GM19455 (cell line): Measurements from ENCODE around the gene TMEM184C.

ENCODE experiments used
- ATAC-seq: cut with Tn5 transposase; IDR thresholded peaks from one replicate; pipeline ENCODE4 v1.9.1; 2021; ENCODE audit not compliant: unreplicated experiment

Gene TMEM184C

DNA sequence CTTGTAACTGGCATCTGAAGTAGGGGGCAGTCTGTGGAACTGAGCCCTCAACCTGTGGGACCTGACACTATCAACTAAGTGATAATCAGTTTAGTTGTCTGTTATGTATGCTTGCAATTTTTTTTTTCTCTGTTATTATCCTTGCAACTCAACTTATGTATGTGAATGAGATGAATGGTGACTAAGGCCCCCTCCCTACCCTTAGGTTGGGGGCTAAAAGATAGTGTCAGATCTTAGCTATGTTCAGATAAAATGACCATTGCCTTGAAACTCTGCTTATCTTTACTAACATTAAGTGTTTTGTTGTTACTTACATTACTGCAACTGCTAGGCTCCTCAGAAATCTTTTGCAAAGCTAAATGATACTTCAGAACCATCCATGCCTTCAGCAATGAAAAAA, 31.5 kb downstream of the TMEM184C start:
- ATAC-seq = no peak

DNA sequence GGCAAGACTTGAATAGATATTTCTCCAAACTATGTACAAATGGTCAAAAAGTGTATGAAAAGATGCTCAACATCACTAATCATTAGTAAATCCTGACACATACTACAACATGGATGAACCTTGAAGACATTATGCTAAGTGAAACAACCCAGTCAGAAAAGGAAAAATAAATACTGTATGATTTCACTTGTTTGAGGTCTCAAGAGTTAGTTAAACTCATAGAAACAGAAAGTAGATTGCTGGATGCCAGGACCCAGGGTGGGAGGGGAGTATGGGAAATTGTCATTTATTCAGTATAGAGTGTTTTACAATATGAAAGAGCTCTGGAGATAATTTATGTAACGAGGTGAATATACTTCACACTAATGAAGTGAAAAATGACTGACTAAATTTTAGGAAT, 34.4 kb downstream of the TMEM184C start:
- ATAC-seq = no peak

DNA sequence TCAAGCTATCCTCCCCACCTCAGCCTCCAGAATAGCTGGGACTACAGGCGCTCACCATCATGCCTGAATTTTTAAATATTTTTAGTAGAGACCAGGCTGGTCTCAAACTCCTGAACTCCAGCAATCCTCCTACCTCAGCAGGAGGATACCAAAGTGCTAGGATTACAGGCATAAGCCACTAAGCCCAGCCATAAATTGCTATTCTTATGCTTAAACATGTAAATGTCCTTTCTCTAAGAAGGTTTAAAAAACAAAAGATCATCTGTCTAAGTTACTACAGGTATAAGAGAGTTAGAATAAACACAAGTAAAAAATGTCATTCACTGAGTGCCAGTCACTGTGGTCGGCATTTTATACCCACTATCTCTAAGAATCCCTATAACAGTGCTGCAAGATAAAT, 38.4 kb downstream of the TMEM184C start:
- ATAC-seq = no peak

DNA sequence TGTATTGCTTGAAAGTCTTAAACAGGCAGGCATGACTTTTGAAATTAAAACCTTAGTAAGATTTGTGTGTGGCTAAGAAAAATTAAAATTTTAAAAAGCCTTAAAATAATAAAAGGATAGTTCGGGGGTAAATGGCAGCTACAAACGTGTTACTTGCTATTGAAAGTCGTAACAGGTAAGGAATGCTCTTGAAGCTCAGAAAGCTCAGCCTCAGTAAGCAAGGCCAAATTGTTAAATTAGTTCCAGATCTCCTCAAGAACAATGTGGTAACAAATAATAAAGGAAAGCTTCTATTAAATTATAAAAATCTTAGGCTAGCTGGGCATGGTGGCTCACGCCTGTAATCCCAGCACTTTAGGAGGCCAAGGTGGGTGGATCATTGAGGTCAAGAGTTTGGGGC, 41.3 kb downstream of the TMEM184C start:
- no peak for ATAC-seq

DNA sequence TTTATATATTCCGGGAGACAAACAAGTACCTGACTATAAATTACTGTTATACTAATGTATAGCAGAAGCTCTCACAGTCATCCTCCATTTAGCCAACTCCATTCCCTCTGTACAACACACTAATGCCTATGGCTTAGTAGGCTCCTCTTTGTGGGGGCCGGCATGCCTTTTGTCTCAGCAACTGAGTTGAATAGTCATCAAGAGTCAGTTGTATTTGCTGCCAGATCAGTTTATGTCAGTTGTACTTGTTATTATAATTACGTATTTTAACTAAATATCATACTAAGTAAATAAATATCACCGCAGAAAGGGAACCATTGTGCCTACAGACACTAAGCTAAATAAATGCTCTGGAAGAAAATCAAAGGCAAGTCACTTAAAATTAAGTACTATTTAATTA, 56.9 kb downstream of the TMEM184C start:
- ATAC-seq = no peak

DNA sequence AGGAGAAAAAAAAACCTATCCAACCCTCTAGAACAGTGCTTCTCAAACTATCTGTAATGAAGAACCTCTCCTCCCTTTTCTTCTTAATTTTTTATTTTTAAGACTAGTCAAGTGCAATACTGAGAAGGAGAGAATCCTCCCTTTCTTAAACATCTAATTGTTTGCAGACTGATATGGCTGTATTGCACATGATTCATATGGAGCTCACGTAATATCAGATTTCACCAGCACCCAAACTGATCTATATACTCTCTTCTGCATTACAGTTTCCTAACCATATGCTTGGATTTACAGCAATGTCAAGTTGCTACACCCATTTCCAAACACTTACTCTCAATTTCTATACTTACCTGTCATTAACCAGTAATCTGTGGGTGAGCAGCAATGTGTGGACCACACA, 57.3 kb downstream of the TMEM184C start:
- ATAC-seq = no peak

DNA sequence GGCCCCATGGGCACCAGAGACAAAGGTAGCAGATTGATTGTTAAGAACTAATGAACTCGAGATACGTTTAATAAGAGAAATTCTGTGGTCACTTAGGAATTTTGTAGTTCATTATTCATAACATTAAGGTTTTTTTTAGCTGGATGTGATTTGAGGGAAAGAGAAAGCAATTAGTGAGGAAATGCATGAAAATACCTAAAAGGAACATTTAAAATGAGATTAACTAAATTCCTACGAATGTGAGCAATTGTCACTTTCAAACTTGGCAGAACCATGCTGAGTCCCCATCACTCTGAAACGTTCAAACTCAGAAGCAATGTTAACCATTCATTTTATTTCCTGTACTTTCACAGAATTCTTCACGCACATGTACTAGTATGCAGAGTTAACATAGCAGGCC, 60.9 kb downstream of the TMEM184C start:
- ATAC-seq = no peak

DNA sequence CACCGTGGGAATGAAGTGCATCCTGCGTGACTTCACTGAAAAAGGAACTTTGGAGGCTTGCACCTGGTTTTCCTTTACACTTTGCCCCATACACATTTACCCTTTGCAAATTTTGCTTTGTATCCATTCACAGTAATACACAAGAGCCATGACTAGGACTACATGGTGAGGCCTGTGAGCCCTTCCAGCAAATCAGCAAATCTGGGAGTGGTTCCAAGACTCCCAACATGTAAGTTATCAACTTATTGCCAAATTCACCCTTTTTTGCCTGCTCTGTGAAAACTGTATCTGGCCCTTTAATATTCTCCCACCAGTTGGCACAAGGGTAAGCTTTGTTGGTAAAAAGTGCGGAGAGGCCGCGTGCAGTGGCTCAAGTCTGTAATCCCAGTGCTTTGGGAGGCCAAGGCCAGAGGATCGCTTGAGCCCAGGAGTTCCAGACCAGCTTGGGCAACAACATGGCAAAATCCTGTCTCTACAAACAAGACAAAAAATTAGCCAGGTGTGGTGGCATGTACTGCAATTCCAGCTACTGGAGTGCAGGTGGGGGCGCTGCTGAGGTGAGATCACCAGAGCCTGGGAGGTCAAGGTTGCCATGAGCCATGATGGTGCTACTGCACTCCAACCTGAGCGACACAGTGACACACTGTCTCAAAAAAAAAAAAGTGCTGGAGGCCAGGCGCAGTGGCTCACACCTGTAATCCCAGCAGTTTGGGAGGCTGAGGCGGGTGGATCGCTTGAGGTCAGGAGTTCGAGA, 61.8 kb downstream of the TMEM184C start:
- no peak for ATAC-seq

DNA sequence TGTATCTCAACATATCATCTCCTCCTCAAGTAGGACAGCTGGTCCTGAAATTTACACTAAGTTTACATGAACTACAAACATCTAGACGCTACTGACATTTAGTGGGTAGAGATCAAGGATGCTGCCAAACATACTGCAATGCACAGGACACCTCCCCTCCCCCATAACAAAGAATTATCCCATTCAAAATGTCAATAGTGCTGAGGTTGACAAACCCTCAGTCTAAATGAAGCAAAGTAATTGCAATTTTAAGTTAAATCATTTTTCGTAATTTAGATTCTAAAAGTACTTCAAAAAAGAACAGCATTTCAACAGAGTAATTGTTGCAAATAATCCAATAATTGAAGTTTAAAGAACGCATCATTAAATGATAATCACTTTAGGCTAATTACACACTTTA, 65.6 kb downstream of the TMEM184C start:
- no peak for ATAC-seq

DNA sequence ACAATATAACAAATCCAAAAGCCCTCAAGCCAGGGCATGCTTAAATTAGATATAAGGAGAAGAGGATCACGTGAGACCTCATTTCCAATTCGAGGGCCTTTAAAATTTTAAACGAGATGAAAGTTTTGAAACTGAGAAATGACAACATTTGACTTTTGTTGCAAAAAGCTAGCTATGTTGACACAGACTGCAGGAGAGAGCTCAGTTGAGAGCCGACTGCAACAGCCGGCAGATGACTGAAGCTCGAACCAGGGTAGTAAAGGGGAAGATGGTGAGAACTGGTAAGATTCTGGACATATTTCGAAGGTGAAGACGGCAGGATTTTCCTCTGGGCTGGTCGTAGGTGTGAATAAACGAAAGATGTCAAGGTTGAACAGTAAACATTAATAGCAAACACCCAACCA, 66.0 kb downstream of the TMEM184C start:
- ATAC-seq = no peak

DNA sequence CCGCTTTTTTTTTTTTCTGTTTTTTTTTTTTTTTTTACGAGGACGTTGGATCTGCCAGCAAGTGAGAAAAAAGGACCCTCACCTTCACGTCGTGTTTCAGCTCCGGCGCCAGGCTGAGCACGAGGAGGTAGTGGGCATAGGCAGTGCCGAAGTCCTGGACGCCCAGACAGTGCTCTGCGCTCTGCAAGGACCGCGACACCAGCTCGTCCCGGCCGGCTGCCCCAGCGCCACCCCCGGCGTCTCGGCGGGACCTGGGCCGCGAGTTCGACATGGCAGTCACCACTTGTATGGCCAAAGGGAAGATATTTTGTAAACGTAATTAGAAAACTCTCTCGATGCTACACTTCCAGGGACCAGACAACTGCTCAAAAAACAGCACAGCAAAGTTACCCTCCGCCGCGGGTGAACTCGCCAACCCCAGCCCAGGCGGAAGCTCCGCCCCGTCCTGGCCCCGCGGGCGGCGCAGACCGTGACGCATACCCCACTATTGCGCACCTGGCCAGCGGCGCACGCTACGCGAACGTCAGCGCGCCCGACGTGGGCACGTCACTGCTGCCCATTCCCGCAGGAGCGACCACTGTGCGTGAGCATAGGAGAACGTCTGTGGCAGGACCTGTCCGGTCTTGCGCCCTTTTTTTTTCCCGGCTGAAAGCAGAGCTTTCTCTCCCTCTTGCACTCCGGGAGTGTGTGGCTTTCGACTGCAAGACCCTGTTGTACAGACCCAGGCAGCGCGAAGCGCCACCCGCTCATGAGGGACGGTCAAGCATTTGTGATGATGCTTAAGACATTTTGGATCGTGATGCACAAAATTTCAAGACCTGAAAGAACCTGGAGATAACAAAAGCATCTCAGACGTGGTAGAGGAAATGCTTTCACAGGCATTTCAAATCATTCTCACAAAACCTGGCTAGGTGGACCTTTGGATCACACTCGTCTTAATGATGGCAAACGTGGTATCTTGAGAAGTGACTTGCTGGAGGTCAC, 66.8 kb downstream of the TMEM184C start, which contains the start of gene PRMT9:
TSS of gene PRMT9 (minus strand) at position 447 of the 984 bp plus-strand sequence. CDS start at position 271, 176 bp downstream.
- peak; percentile 99 for ATAC-seq

DNA sequence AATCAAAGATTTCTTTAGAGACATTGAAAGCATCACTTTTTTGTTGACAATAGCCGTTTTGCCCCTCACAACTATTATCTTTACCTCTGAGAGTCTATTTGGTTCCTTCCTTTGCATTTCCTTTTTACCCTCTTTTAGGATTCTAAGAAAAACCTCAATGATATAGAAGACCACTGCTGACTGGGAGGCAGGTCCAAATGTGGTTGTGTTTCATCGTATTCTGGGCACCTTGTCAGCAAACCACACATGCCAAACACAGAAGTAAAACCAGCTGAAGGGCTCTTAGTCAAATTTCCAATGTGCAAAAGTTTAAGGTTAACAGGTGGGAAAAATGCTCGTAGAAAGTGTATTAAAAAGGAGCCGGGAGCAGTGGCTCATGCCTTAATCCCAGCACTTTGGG, 71.9 kb downstream of the TMEM184C start:
- ATAC-seq = no peak

DNA sequence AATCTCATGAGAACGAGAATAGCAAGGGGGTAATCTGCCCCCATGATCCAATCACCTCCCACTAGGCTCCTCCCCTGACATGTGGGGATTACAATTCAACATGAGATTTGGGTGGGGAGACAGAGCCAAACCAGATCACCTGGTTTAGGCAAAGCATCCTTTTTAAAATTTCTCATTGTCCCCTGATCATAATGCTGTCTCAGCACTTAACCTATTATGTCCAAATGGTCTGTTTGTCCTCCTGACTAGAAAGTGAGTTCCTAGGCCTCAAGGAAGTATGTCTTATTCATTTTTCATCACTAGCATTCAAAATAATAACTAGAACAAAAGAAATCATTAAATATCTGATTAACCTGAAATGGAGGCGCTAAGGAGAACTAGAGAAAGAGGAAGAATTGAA, 74.6 kb downstream of the TMEM184C start:
- ATAC-seq = no peak

DNA sequence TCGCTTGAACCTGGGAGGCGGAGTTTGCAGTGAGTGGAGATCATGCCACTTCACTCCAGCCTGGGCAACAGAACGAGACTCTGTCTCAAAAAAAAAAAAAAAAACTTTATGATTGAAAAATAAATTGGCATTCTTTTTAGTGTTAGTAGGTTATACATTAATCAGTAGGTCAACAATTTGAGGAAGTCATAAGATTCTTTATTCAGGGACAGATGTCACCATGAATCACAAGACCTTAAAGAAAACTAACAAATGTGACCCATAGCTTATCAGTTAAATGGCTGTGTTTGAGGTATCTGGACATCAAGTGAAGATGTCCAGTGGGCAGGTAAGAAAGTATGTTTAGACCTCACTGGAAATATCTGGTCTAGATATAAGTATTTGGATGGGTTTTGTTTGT, 76.0 kb downstream of the TMEM184C start:
- ATAC-seq = no peak

DNA sequence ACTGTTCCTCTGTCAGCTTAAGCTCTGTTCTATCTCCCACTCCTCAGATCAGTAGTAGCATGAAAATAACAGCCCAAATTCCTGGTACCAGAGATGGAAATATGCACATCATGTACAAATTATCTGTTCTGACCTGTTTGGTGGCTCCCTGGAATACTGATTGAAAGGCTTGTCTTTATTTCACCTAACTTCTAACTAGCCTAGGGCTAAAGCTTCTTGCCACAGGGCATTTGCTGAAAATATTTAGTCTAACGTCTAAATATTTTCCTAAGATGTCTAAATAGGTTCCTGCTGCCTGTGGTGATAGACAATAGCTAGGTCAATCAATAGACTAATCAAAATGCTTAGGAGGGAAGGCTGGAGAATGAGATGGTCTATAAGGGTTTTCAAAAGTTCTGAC, 79.7 kb downstream of the TMEM184C start:
- no peak for ATAC-seq

DNA sequence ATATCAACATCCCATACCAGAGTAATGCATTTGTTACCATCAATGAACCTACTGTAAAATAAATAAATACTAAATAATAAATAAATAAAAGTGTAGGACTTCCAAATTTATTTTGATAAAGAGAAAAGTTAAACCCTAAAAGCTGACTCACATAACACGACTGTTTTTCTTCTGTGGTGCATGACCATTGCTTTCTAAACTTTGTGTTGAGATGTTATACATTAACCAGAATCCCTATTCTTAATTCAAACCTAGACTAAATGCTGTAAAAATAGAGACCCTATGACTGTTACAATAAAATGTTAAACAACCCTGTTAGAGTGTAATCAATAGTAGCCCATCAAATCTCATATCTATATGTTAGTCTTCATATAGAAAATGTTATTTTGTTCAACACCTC, 87.6 kb downstream of the TMEM184C start:
- no peak for ATAC-seq

DNA sequence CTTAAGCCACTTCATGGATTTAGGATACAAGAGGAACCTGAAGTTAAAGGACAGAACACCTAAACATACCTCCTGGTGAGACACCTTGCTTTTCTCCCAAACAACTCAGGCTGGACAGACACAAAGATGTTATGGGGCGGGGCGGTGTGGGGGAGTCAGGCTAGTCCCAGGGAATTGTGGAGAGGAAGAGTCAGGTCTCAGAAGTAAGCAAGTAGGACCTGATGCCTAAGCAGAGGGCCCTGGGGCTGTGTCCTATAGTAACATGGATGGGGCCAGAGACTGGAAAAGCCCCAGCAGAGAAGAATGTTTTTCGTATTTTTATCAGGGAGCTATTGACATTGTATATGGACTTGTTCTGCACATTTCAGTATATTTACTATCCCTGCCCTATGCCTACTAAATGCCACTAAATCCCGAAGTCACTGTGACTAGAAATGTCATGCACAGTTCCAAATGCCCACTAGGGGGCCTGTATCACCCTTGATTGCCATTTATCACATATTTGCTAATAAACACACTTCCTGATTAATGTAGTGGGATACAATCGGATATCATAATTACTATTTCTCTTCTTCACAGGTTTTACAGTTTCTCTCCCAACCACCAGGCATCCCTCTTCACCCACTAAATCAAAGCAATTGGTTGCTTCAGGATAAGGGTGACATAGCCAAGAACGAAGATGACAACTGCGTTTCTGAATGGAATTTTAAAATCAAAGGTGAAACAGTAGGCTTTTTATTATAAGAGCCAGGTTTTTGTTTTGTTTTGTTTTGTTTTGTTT, 90.9 kb downstream of the TMEM184C start:
- ATAC-seq = no peak

DNA sequence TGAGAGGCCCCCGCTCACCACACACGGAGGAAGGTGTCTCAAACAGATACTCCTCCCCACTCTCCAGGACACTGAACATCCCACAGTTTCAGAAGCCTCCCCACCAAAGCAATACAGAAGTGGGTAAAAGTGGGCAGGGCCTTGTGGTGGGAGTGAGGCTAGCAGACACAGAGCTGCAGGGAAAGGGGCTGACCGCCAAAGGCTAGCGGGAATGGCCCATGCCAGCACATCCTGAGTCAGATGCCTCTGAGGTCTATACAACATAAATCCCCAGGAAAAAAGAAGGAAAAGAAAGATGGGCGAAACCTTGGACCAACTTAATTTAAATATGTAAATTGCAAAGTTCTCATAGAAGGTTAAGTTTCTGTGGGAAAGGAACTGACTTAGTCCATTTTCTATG, 92.8 kb downstream of the TMEM184C start:
- no peak for ATAC-seq

DNA sequence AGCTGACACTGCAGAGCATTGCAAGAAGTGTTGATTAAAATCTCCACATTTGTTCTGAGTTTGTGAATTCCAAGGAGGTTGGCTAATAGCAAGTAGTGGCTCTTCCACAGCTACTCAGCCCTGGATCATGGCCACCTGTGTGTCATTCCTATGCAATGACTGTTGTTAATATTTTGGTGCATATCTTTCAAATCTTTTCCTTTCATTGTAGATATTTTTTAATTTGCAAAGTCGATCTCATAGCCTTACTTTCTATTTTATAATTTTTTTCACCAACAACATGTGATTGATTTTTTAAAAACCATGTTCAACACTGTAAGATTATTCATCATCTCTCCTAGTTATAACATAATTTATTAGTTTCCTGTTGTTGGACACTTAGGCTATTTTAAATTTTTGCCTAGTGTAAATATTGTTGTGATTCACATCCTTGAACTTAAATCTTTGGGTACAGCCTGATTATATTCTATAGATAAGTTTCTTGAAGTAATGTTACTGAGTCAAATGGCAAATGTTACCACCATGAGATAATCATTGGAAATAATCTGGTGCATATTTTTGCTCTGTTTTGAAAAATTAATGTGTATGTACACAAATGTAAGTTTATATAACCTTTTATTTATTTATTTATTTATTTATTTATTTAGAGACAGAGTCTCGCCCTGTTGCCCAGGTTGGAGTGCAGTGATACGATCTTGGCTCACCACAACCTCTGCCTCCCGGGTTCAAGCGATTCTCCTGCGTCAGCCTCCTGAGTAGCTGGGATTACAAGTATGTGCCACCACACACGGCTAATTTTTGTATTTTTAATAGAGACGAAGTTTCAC, 97.6 kb downstream of the TMEM184C start:
- no peak for ATAC-seq

DNA sequence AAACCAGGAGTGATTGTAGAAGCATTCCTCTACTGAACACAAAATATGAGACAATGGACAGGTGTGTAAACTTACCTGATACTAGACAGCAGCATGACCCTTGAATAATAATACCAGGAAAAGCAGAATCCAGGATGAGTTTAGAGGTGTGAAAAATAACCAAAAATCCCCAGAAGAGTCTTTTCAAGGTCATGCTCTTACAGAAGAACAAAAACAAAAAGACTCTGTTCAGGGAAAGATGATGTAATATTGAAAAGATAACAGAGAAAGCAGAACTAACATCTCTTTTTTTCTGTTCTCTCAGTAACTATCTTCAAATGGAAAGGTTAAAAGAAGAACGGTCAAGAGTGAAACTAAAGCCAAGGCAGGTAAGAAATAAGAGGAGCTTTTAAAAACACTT, 100.7 kb downstream of the TMEM184C start:
- peak; percentile 87 for ATAC-seq
